HG03439 (cell line): ENCODE results near the gene SPRR1B.
"Not testable (repeated sequence)": the region's sequence is repeated elsewhere in the genome, so short reads cannot be mapped to it uniquely, and the experiment has no call there.

Experiments
- ATAC-seq: cut with Tn5 transposase; IDR thresholded peaks from one replicate; pipeline ENCODE4 v1.9.1; 2021; ENCODE audit warnings: mild to moderate bottlenecking, moderate library complexity; ENCODE audit not compliant: unreplicated experiment

SPRR1B gene

DNA sequence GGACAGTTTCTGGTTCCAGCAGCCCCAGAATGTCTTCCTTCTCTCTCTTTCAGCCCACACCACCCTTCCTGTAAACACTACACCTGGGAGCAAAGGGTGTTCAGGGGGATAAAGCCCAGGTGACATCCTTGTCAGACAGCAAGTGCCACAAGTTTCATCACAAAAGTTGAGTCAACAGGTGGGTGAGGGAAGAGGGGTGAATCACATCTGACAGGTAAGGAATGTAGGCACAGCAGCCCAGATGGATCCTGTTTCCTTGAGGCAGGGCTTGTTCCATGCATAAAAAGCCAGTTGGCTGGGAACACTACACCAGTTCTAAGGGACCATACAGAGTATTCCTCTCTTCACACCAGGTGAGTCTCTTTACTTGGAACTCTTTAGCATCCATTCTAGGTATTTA, at the start of gene SPRR1B:
SPRR1B (plus strand) TSS at position 309 of the 400 bp plus-strand sequence. CDS start 1,143 bp downstream, outside the sequence.
- no peak for ATAC-seq

GRCh38 chr1:152982076-152982475, 48.9 kb upstream of the SPRR1B start:
- ATAC-seq = no peak

DNA sequence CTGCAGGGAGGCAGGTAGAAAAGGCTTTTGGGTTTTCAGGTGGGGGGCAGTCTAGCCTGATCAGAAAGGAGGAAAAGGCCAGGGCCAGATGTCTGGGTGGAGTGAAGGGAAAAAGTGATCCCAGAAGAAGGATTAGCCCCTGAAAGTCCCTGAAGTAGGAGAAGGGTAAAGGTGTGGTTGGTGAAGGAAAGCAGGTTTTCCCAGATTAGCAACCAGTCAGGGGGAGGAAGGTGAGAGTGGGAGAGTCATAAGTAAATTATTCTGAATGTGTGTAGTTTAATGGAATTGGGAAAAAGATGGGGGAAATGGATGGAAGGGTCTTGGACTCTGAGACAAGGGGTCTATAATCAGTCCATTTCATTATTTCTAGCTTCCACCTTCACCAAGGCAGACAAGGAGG, 47.8 kb upstream of the SPRR1B start:
- no peak for ATAC-seq

DNA sequence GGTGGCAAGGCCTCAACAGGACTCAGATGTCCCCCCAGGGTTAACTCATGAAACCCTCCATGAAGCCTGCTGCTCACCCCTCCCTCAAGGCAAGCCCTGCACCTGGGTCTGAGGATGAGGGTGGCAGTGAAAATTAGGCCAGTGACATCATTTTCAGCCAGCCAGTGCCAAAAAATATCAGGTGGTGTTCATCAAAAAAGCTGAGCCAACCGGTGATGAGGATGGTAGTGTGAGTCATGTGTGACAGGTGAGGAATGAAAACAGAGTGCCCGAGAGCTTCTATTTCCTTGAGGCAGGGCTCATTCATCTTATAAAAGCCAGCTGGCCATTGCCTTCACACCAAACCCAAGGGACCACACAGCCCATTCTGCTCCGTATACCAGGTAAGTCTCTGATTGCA, 47.3 kb upstream of the SPRR1B start, which contains the start of gene SPRR1A:
SPRR1A (plus strand) TSS at position 339 of the 400 bp plus-strand sequence. CDS start 1,150 bp downstream, outside the sequence.
- ATAC-seq = no peak

- no peak for ATAC-seq
Observed at GRCh38 chr1:152986578-152986977, 44.4 kb upstream of the SPRR1B start.

DNA sequence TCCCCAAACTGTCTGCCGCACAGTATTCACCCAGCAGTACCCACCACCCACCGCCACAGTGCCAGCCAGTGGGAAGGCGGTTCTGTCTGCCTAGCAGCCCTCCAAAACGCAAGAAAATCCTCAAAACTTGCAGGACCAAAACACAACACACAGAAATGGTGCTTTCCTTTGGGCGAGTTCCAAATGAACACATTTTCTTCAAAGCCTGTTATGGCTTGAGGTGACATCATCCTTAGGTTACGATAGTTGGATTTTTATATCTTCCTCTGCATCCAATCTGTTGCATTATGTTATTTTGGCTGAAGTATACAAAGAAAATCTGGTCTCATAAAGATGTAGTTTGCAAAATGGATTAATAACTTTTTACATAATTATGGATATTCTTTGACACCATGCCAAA, 37.8 kb upstream of the SPRR1B start:
- ATAC-seq = no peak

DNA sequence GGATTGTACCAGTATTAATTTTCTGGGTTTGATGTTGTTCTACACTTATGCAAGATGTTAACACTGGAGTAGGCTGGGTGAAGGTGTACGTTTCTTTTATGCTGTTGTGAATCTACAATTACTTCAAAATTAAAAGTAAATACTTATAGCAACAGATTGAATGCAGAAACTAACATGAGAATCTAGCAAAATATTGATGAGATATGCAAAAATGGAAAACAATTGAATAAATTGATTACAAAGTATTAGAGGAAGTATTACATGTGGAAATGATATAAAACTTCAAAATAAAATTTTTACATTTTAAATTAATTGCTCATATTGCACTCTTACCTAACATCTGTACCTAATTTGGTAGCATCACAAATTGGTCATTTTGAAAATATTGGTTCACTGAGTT, 35.2 kb upstream of the SPRR1B start:
- no peak for ATAC-seq

DNA sequence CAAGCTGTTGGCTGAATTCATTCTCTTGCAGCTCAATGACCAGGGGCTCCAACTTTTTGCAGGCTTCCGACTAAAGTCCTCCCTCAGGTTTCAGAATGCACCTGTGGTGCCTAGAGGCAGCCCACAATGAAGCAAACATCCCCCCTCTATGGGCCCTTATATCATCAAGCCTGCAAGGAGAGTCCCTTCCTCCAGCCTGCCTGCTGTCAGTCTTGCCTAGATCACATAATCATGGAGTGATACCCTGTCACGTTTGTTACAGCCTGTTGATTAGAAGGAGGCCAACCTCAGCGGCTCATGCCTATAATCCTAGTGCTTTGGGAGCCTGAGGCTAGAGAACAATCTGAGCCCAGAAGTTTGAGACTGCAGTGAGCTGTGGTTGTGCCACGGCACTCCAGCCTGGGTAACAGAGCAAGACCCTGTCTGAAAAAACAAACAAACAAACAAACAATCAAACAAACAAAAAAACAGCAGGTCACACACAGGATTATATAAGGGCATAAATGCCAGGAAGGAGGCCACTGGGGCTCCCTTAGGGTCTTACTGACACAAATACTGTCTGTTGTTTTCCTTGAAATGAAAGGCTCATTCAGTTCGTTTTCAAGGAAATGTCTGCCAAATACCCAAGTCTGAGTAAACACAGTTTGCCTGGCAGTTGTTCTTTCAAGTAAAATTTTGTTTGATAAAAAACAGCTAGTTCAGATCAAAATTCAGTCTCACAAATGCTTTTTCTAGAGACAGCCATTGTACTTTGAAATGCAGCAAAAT, 34.2 kb upstream of the SPRR1B start:
- ATAC-seq = no peak

DNA sequence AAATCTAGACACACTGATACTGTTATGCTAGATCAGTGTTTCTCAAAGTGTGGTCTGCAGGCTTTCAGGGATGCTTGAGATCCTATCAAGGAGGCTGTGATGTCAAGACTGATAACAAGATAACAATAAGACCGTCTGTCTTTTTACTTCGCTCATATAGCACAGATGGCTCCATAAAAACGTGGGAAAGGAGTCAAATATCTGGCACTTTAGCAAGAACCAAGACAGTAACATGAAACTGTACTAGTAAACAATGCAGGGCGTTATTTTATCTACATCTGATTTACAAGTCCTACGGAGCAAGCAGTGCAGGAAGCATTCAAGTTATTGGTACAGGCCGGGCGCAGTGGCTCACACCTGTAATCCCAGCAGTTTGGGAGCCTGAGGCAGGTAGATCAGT, 33.1 kb upstream of the SPRR1B start:
- ATAC-seq = no peak

DNA sequence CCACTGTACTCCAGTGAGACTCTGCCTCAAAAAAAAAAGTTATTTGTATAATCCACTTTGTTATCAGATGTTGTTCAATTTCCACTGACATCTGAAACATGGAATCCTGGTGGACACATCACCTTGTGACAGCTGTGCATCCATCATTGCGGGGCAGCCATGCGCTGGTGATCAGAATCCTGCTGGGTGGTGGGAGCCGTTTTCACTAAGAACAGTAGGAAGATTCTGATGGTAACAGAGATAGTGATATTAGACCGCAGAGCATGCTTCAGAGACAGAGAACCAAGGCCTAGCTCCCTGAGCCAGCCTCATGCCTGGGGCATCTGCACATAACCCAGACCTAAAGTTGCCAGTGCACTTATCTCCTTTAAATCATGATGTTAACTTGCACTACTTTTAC, 32.5 kb upstream of the SPRR1B start:
- ATAC-seq = no peak

DNA sequence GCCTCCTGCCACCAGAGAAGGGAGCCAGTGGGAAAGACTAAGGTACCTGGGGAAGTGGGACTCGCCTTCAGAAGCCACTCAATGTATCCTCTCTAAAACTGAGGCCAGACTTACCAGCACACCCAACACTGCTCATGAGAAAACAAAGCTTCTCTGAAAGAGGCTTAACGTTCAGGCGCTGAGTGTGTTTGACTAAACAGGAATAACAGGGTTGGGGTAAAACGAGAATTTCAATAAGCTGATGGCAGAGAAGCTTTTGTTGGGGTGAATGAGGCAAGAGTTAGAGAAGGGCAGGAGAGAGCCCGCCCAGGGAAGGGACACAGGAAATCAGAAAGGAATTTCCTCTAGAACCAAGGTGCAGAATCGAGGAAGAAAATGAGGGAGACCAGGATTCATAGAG, 31.2 kb upstream of the SPRR1B start:
- no peak for ATAC-seq

GRCh38 chr1:153000294-153000693, 30.7 kb upstream of the SPRR1B start:
- ATAC-seq = no peak

DNA sequence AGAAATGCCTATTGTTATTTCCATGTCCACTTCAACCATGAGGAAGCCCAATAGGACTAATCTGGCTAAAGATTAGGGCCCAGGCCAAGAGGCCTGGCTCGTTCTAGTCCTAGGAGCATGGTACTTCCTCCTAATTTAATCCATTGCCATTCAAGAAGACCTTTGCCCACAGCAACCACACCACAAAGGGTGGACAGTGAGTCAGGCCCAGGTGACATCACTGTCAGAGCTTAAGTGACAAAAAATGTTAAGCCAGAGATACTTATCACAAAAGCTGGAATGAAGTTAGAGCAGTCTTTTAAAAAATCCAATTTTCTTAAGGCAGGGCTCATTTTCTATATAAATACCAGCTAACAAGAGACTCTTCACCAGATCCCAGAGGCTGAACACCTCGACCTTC, 29.6 kb upstream of the SPRR1B start, which contains the start of gene SPRR3:
SPRR3 (plus strand) TSS at position 368 of the 400 bp plus-strand sequence. CDS start 1,272 bp downstream, outside the sequence.
- no peak for ATAC-seq

GRCh38 chr1:153011235-153011758, 19.7 kb upstream of the SPRR1B start:
- ATAC-seq = not testable (repeated sequence)

- not testable (repeated sequence) for ATAC-seq
Observed at GRCh38 chr1:153021829-153022228, 9.2 kb upstream of the SPRR1B start.

- ATAC-seq = not testable (repeated sequence)
Observed at GRCh38 chr1:153022340-153022739, 8.7 kb upstream of the SPRR1B start.

DNA sequence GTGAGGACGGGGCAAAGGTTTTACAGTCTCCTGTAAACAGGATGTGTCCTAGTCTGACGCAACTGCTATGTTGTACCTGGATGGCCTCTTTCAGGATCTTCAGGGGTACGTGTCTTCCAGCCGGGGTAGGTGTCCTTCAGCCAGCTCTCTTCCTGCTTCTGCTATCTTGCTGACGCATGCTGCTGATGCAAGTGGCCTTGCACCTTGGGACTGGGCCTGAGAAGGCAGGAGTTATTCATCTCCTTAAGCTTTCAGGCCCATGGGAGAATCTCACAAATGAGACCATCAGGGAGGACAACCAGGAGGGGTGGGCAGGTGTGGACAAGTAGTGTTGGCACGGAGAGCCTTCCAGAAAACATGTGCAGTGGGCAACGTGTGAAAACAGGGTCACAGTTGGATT, 7.9 kb upstream of the SPRR1B start:
- ATAC-seq = no peak

DNA sequence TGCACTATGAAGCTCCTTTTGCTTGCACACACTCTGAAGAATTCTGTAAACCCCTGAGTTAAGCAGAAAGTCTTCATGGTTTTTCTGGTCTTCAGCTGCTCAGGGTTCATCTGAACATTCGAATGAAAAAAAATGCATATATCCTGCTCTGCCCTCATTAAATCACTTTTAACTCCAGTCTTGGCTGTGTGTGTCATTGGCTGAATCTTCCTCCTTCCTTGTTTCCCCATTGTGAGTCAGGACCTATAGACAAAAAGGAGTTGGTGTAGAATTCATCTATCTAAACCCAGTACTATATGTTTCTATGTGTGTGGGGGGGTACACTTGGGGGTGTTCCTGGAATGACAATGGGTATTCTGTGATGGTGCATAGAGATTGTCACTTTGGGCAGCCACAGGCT, 6.6 kb upstream of the SPRR1B start:
- no peak for ATAC-seq

DNA sequence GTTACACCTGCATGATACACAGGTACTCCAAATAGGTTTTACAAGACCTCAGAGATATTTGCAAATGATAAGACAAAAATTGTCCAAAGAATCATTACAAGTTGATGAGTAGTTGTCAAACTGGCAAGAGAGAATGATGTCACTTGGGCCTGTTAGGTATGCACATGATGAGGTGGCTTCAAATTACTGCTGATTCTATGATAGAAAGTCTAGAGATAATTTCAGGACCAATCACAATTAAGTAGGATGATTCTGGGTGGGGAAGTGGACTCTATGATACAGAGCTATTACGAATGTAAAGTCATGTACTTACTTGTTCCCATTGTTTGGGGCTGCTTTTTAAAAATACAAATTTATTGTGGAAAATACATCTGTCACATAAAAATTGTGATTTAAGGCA, 5.2 kb upstream of the SPRR1B start:
- no peak for ATAC-seq

DNA sequence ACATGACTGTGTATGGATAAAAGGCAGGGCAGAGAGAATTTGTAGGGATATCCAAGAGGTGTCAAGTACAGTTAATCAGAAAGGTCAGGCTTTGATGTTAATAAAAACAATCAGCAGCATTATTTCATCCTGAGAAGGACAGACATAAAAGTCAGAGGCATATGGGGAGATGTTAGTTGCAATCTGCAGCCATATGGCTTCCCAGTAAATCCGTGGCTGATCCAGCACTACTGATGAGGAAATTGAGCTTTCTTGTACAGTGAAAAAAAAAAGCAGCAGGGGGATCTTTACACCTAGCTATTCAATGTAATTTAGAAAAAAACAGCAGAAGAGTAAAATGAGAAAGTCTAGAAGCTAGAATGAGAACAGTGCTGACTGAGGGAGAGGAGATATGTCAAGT, 2.2 kb upstream of the SPRR1B start:
- no peak for ATAC-seq

DNA sequence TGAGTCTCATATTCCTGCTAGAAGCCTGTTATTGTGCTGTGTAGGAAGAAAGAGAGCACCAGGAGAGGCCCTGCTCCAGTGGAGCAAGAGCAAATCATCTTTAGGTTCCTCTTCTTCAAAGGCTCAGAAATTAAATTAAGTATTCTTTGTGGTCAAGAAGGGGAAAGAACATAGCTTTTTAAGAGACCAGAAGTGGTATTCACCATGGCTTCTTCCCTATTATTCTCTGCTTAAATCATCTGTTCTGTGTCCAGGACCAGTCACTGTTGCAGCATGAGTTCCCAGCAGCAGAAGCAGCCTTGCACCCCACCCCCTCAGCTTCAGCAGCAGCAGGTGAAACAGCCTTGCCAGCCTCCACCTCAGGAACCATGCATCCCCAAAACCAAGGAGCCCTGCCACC, 1.1 kb downstream of the SPRR1B start:
- no peak for ATAC-seq

DNA sequence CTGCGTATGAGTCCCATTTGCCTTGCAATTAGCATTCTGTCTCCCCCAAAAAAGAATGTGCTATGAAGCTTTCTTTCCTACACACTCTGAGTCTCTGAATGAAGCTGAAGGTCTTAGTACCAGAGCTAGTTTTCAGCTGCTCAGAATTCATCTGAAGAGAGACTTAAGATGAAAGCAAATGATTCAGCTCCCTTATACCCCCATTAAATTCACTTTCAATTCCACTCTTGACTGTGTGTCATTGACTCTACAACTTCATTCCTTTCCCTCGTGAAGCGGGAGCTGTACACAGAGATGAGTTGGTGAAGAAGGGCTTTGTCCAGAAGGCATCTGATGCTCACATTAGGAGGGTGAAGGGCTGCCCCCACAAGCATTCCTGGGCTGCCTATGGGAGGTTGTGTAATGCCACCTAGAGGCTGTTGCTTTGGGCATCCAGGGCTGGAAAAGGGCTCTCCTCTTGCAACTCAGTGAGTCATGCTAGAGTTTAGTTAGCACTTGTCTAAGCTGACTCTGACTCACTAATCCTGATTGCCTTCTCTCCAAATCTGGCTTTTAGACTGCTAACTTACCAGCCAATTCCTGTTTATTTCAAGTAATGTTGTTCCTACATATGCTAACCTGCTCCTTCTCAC, 1.8 kb downstream of the SPRR1B start:
- ATAC-seq = no peak
